GM12801 (cell line): ENCODE measurements around the gene CLSTN3.

Source experiments
- TF ChIP-seq, protein P1 (sequence below): IDR thresholded peaks from one replicate; pipeline ENCODE4 v1.5.1; 2011; ENCODE audit warnings: control low read depth; ENCODE audit not compliant: insufficient read length; ENCODE audit errors: extremely low read depth

The CLSTN3 gene

DNA sequence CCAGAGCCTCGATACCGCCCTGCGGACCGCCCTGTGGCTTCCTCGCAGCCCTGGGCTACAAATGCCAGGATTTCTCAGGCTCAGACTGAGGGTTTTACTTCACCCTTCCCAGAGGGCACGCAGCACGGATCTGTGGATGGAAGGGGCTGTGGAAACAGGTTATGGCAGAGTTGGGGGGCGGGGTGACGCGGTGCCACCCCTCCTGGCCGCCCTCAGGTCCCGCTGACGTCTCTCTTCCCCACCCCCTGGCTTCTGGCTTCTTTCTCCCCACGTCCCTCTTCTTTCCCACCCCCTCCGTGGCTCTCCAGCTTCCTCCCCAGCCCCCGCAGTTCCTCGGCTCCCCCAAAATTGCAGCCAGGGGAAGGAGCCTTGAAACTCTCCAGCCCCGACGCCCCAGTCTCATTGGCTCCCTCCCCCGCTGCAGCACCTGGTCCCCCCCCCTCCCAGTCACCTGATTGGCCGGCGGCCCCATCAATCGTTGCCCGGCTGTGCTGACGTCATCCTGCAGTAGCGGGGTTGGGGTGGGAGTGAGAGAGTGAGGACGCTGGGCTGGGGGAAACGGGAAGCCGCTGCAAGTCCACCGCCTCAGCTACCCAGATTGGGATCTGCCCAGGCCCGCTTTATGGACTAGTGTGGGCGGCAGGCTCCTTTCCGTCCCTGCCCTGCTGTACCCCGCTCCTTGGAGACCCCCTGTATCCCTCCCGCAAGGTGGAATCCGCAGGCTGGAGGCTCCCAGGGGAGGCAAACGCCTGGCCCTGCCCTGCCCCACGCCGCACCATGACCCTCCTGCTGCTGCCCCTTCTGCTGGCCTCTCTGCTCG lies at the start of gene CLSTN3:
Gene CLSTN3, plus strand, starts transcription at position 500 of the 820 bp plus-strand sequence. Its CDS starts 278 bp downstream, at position 778.
- TF ChIP-seq, protein P1, sequence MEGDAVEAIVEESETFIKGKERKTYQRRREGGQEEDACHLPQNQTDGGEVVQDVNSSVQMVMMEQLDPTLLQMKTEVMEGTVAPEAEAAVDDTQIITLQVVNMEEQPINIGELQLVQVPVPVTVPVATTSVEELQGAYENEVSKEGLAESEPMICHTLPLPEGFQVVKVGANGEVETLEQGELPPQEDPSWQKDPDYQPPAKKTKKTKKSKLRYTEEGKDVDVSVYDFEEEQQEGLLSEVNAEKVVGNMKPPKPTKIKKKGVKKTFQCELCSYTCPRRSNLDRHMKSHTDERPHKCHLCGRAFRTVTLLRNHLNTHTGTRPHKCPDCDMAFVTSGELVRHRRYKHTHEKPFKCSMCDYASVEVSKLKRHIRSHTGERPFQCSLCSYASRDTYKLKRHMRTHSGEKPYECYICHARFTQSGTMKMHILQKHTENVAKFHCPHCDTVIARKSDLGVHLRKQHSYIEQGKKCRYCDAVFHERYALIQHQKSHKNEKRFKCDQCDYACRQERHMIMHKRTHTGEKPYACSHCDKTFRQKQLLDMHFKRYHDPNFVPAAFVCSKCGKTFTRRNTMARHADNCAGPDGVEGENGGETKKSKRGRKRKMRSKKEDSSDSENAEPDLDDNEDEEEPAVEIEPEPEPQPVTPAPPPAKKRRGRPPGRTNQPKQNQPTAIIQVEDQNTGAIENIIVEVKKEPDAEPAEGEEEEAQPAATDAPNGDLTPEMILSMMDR = no peak

DNA sequence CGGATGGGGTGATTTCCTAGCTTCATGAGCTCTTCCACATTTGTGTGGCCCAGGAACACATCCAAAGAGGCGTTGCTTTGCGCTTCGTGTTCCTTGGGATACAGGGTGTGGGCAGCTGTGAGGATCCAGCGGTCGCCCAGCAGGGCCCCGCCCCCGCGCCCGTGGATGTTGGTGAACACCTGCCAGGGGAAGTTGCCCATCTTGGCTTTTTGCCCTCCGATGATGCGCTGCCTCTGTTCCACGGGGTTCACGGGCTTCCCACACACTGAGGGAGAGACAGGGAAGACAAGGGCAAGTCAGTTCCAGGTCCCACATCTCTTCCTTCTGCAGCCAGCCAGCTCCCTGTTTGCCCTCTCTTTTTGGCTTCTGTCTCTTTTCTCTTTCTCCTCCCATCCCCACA lies 49.1 kb upstream of the CLSTN3 start:
- TF ChIP-seq, protein P1 = no peak

DNA sequence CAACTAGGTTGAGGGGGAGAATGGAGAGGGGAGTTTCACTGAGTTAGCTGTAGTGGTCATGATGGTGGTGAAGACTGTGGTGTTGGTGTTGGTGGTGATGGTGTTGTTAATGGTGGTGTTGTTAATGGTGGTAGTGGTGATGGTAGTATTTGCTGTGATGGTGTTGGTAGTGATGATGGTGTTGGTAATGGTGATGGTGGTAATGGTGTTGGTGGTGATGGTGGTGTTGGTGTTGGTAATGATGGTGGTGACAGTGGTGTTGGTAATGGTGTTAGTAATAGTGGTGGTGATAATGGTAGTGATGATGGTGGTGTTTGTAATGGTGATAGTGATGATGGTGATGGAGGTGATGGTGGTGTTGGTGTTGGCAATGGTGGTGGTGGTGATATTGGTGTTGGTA lies 47.0 kb upstream of the CLSTN3 start:
- TF ChIP-seq, protein P1 = no peak

- TF ChIP-seq, protein P1 = no peak
Measured at GRCh38 chr12:7089196-7089871, 40.8 kb upstream of the CLSTN3 start.

GRCh38 chr12:7090222-7090998 lies 39.8 kb upstream of the CLSTN3 start:
- TF ChIP-seq, protein P1 = no peak

- TF ChIP-seq, protein P1 = no peak
Measured at GRCh38 chr12:7091171-7091570, 39.0 kb upstream of the CLSTN3 start.

GRCh38 chr12:7091660-7092228 lies 38.4 kb upstream of the CLSTN3 start:
- TF ChIP-seq, protein P1 = no peak
